Activated CD8-positive, alpha-beta memory T cell treated with anti-CD3 and anti-CD28 coated beads for 4 hours (primary cell): ENCODE measurements around the gene KIAA1586.
"Not testable (repeated sequence)": the region's sequence is repeated elsewhere in the genome, so short reads cannot be mapped to it uniquely, and the experiment has no call there.

Source experiments
- DNase-seq, 2 donors: peaks; one replicate each; pipeline ENCODE4 v3.0.0-alpha.2; 2020; ENCODE audit warnings: low read depth in 2 of 2

Gene KIAA1586

GRCh38 chr6:57046332-57047256, at the start of gene KIAA1586:
Gene KIAA1586 (plus strand): TSS chr6:57046693. CDS start chr6:57046756, 63 bp downstream.
- DNase-seq, result peak; percentile 54 to 62

GRCh38 chr6:56999049-56999448, 47.4 kb upstream of the KIAA1586 start:
- no peak for DNase-seq

- not testable (repeated sequence) for DNase-seq
Observed at GRCh38 chr6:56999748-57000147, 46.7 kb upstream of the KIAA1586 start.

- no peak for DNase-seq
Observed at GRCh38 chr6:57002197-57002596, 44.3 kb upstream of the KIAA1586 start.

- DNase-seq, result no peak
Observed at GRCh38 chr6:57004292-57004691, 42.2 kb upstream of the KIAA1586 start.

GRCh38 chr6:57006101-57006500, 40.4 kb upstream of the KIAA1586 start:
- no peak for DNase-seq

- not testable (repeated sequence) for DNase-seq
Observed at GRCh38 chr6:57008069-57008468, 38.4 kb upstream of the KIAA1586 start.

GRCh38 chr6:57013521-57013926, 33.0 kb upstream of the KIAA1586 start:
- DNase-seq, result no peak

GRCh38 chr6:57017069-57017468, 29.4 kb upstream of the KIAA1586 start:
- no peak for DNase-seq

- no peak for DNase-seq
Observed at GRCh38 chr6:57017841-57018240, 28.7 kb upstream of the KIAA1586 start.

- DNase-seq, result no peak
Observed at GRCh38 chr6:57019434-57019833, 27.1 kb upstream of the KIAA1586 start.

- no peak for DNase-seq
Observed at GRCh38 chr6:57021086-57021720, 25.3 kb upstream of the KIAA1586 start.

- no peak for DNase-seq
Observed at GRCh38 chr6:57024321-57024720, 22.2 kb upstream of the KIAA1586 start.

GRCh38 chr6:57024775-57025174, 21.7 kb upstream of the KIAA1586 start:
- no peak for DNase-seq

- no peak for DNase-seq
Observed at GRCh38 chr6:57026001-57026400, 20.5 kb upstream of the KIAA1586 start.

- no peak for DNase-seq
Observed at GRCh38 chr6:57027301-57027700, 19.2 kb upstream of the KIAA1586 start.

GRCh38 chr6:57029213-57029612, 17.3 kb upstream of the KIAA1586 start:
- no peak for DNase-seq

GRCh38 chr6:57033228-57033627, 13.3 kb upstream of the KIAA1586 start:
- no peak for DNase-seq

- DNase-seq, result no peak
Observed at GRCh38 chr6:57035549-57035948, 10.9 kb upstream of the KIAA1586 start.

- no peak for DNase-seq
Observed at GRCh38 chr6:57038906-57039305, 7.6 kb upstream of the KIAA1586 start.

- no peak for DNase-seq
Observed at GRCh38 chr6:57040011-57040410, 6.5 kb upstream of the KIAA1586 start.

GRCh38 chr6:57044061-57044460, 2.4 kb upstream of the KIAA1586 start:
- DNase-seq, result not testable (repeated sequence)

- no peak for DNase-seq
Observed at GRCh38 chr6:57044568-57044967, 1.9 kb upstream of the KIAA1586 start.
